Measurements from ENCODE around the gene PUM1.
"Not testable (repeated sequence)": the region's sequence is repeated elsewhere in the genome, so short reads cannot be mapped to it uniquely, and the experiment has no call there.

Gene PUM1

DNA sequence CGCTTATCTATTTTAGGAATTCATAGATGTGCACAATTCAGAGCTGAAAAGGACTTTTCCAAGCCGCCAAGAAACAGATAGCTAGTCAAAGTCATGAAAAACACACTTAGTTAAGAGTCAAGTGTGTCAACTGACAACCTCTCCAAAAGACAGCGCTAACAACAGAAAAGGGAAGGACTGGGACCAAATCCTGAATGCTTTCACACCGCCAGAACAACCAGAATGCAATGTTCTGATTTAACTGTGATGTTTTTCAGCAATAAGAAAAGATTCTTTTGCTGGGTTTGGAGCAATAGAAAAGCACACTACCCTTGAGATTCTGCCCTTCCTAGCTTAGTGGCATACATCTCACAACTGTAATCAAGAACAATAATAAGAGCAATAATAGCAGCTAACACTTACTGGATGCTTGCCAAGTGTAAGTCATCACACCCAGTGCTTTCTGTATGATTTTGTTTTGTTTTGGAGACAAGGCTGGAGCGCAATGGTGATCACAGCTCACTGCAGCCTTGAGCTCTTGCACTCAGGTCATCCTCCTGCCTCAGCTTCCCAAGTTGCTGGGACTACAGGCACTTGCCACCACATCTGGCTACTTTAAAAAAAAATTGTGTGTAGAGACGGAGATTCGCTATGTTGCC, 123.1 kb downstream of the PUM1 start:
- TF ChIP-seq, protein P1, sequence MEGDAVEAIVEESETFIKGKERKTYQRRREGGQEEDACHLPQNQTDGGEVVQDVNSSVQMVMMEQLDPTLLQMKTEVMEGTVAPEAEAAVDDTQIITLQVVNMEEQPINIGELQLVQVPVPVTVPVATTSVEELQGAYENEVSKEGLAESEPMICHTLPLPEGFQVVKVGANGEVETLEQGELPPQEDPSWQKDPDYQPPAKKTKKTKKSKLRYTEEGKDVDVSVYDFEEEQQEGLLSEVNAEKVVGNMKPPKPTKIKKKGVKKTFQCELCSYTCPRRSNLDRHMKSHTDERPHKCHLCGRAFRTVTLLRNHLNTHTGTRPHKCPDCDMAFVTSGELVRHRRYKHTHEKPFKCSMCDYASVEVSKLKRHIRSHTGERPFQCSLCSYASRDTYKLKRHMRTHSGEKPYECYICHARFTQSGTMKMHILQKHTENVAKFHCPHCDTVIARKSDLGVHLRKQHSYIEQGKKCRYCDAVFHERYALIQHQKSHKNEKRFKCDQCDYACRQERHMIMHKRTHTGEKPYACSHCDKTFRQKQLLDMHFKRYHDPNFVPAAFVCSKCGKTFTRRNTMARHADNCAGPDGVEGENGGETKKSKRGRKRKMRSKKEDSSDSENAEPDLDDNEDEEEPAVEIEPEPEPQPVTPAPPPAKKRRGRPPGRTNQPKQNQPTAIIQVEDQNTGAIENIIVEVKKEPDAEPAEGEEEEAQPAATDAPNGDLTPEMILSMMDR (IDR thresholded peaks at IDR 0.05; ENCODE audit: borderline replicate concordance, insufficient read depth, low read depth, low read length), result no peak
- no peak overlapping the region for H3K4me3 ChIP-seq (ENCODE audit: low read depth, low read length)

DNA sequence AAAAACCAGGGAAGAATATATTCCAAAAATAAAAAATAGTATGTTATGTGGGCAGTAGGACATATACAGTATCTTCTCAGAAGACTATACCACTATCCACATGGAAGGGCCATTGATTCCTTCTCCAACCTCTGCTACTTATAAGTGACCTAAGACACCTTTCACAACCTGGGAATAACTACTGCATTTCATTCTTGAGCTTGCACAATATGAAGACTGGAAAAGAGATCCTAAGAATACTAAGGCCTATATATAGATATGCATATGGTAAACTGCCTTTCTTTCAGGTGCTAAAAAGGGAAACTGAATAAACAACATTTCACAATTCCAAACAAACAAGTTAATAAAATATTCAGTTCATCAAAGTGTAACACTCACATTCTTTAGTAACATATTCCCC, 125.0 kb downstream of the PUM1 start:
- TF ChIP-seq, protein P1 (IDR thresholded peaks at IDR 0.05; ENCODE audit: borderline replicate concordance, insufficient read depth, low read depth, low read length), result no peak
- no peak overlapping the region for H3K4me3 ChIP-seq (ENCODE audit: low read depth, low read length)

DNA sequence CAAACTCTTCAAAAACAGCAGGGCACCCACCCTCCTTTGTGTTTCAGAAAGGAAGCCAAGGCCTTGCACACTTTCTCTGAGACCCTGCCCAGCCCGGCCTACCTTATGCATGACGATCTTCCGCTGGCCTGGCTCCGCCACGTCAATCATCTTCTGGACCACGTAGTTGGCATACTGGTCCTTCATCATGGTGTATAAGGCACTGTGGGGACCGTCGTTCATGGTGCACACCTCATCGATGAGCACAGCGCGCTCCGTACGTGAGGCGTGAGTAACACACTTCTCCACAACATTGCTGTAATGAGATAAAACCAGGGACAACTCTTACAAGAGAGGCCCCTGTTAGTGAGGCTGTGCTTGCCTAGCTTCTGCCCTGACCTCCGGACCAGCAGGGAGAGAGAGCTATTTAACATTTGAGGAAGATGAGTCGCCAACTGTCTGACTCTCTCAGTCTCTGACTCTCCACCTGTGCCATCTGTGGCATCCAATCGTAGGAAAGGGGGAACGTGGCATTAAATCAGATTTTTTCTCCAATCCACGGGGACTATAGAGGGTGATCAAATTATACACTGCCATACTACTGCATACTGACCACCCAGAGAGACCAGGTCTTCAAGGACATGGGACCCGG, 128.9 kb downstream of the PUM1 start:
- no peak overlapping the region for H3K4me3 ChIP-seq (ENCODE audit: low read depth, low read length)
- TF ChIP-seq, protein P1 (IDR thresholded peaks at IDR 0.05; ENCODE audit: borderline replicate concordance, insufficient read depth, low read depth, low read length), result no peak

DNA sequence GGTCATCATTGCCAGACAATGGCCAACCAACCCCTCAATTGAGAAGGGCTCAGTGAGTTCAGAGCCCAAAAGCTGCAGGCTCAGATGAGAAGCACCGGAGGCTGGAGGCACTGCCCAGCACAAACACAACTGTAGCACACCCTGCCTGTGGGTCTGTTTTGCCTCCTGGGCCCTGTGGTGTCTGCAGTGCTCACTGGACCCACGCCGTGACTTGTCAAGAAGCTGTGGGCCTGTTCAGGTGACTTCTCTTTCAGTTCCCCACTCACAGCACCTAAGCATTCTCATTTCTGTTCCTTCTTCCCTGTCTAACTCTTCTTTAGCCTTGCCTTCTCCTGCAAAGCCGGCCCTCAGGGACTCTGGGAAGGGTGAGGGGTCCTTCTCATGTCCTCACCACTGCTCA, 129.8 kb downstream of the PUM1 start:
- H3K4me3 ChIP-seq (ENCODE audit: low read depth, low read length), result not testable (repeated sequence)

DNA sequence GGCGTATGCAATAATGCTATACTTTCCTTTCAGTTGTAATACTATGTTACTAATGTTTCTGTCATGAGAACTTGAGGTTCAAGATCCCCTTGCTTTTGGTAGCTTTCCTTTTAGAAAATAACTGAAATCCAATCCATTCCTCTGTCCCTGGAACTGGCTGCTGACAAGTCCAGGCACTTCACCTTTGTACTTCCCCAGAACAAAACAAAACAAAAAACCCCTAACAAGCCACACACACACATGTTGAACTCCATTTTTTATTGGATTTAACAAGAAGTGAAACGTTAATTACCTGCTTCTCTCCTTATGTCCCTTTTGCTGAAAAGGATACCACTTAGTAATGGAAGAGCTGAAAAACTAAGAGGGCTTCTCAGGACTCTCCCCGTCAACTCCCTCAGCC, 130.9 kb downstream of the PUM1 start:
- no peak overlapping the region for H3K4me3 ChIP-seq (ENCODE audit: low read depth, low read length)
- TF ChIP-seq, protein P1 (IDR thresholded peaks at IDR 0.05; ENCODE audit: borderline replicate concordance, insufficient read depth, low read depth, low read length), result no peak

DNA sequence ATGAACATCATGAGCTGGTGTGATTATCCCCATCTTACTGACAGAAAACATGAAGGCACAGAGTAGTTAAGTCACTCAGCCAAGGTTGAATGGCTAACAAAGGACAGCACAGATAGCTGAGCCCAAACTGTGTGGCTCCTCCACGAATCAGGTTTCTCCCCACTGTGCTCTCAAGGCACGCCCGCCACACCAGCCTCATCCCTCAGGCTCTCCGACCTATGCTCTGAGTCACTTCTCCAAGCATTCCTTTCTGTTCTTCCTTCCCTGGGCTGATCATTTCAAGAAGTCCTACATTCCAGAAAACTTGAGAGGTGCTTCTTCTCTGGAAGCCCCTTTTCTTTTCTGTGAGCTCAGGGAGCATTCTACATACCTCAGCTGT, 131.7 kb downstream of the PUM1 start:
- H3K4me3 ChIP-seq (ENCODE audit: low read depth, low read length), result no peak overlapping the region
- TF ChIP-seq, protein P1 (IDR thresholded peaks at IDR 0.05; ENCODE audit: borderline replicate concordance, insufficient read depth, low read depth, low read length), result no peak

DNA sequence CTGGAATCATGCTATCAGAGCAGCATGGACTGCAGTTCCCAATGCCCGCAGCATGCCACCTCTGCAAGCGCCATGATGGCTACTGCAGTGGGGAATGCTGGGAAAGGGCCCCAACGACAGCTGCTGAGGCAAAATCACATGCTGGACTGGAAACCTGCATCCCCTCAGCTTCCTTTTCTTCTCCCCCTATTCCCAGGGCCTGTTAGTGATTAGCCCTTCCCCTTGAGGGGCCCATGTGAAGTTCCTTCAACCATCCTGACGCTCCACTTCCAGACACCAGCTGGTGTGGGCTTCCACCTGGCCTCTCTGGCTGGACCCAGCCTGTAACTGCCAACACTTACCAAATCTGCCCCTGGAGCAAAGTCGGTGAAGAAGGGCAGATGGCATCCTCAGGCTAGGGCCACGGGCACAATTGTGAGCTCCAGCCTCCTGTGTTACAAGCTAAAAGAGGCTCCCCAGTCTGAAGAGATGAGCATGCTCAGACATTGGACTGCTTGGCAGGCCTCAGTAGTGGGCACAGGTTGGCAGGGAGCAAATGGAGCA, 134.8 kb downstream of the PUM1 start:
- H3K4me3 ChIP-seq (ENCODE audit: low read depth, low read length), result no peak overlapping the region

More for the DNA sequence above, 134.8 kb downstream of the PUM1 start:
- TF ChIP-seq, protein P1 (IDR thresholded peaks at IDR 0.05; ENCODE audit: borderline replicate concordance, insufficient read depth, low read depth, low read length), result no peak

All from GM12875 (cell line).